ENCODE results near the gene DCTD. TPM values are rescaled to one million over a fixed set of nuclear protein-coding genes. Genes with fewer than 3 reads are reported as not detected.

The DCTD gene
- total and polyA plus RNA-seq, 4 donors = 36.9 to 52.9 (median 44.7) TPM

- WGBS = 96% methylated on average over 8 of the region's 8 CpGs
- no peak for DNase-seq (ENCODE audit: low spot score)
- Histone ChIP-seq H3K36me3 (ENCODE audit: control insufficient read depth in 4 of 4, insufficient read depth in 3 of 4, low read depth in 1 of 4, low read length in 3 of 4) (peaks cover 8 to 22% (median 18%) of the 10 kb centered on the region in 4 donors), H3K9ac (ENCODE audit: low read depth in 1 of 2, low read length in 2 of 2) (no peak overlapping the region), H3K4me3 (ENCODE audit: low read depth in 1 of 3, low read length in 3 of 3) (no peak overlapping the region), H3K4me1 (ENCODE audit: control insufficient read depth in 4 of 4, insufficient read depth in 4 of 4, low read length in 3 of 4) (peaks cover 0 to 12% (median 3%) of the 10 kb centered on the region in 4 donors), H3K9me3 (ENCODE audit: control insufficient read depth in 4 of 4, low read length in 3 of 4) (peaks cover 0 to 10% (median 2%) of the 10 kb centered on the region in 4 donors), H3K27ac (ENCODE audit: low read depth in 1 of 2, low read length in 2 of 2) (no peak overlapping the region), H3K27me3 (ENCODE audit: control insufficient read depth in 4 of 4, insufficient read depth in 4 of 4, low read length in 3 of 4) (no peaks in the 10 kb centered on the region)
- TF ChIP-seq CTCF (IDR thresholded peaks at IDR 0.05; ENCODE audit: low read depth, low read length, missing input control) = no peak
- TF ChIP-seq EGR1 (IDR thresholded peaks at IDR 0.05; ENCODE audit: low read depth in 2 of 2) = no peak
- no peak for TF ChIP-seq ATF3 (IDR thresholded peaks at IDR 0.05)
- TF ChIP-seq MAX (IDR thresholded peaks at IDR 0.05) = no peak
- no peak for TF ChIP-seq SP1 (IDR thresholded peaks at IDR 0.05)
- no peak for TF ChIP-seq RAD21 (IDR thresholded peaks at IDR 0.05)
- no peak for TF ChIP-seq JUND (IDR thresholded peaks at IDR 0.05)
- no peak for TF ChIP-seq NR2F2 (IDR thresholded peaks at IDR 0.05)
- TF ChIP-seq YY1 (IDR thresholded peaks at IDR 0.05) = no peak
- no peak for TF ChIP-seq GABPA (IDR thresholded peaks at IDR 0.05 in 1 of 2, conservative IDR thresholded peaks at IDR 0.05 in 1 of 2)
- no peak for TF ChIP-seq HNF4A (conservative IDR thresholded peaks at IDR 0.05)
- no peak for TF ChIP-seq FOXA2 (IDR thresholded peaks at IDR 0.05)
- no peak for TF ChIP-seq RXRA (IDR thresholded peaks at IDR 0.05)
- TF ChIP-seq FOXA1 (IDR thresholded peaks at IDR 0.05) = no peak
- no peak for TF ChIP-seq REST (IDR thresholded peaks at IDR 0.05)
- no peak for TF ChIP-seq TAF1 (conservative IDR thresholded peaks at IDR 0.05)
- TF ChIP-seq ZBTB33 (IDR thresholded peaks at IDR 0.05) = no peak
- TF ChIP-seq HNF4G (IDR thresholded peaks at IDR 0.05) = no peak
Observed at GRCh38 chr4:182883351-182883750, 33.8 kb downstream of the DCTD start.

Data from liver (tissue), 9 donors.